H9 (cell line): ENCODE data around the gene KLHL21. TPM values are rescaled to one million over a fixed set of nuclear protein-coding genes. Genes with fewer than 3 reads are reported as not detected.

Source experiments
- DNase-seq: peaks from one replicate; pipeline ENCODE4 v3.0.0-alpha.2; 2017
- H2AFZ ChIP-seq: one replicate; pipeline ENCODE4 v1.6.1; 2013; ENCODE audit warnings: mild to moderate bottlenecking, low read length, control low read depth, moderate library complexity
- H2AK5ac ChIP-seq: 2 replicates; pipeline ENCODE4 v1.6.1; 2013; ENCODE audit warnings: low read length, control low read depth, mixed read lengths; ENCODE audit not compliant: insufficient read length
- H2BK120ac ChIP-seq: one replicate; pipeline ENCODE4 v1.6.1; 2013; ENCODE audit warnings: low read depth, mild to moderate bottlenecking, low read length, control low read depth, inconsistent platforms; ENCODE audit not compliant: poor library complexity, severe bottlenecking
- H2BK12ac ChIP-seq: 2 replicates; pipeline ENCODE4 v1.6.1; 2013; ENCODE audit warnings: low read length, control low read depth, mixed read lengths, low read depth; ENCODE audit not compliant: insufficient read length
- H2BK15ac ChIP-seq: 2 replicates; pipeline ENCODE4 v1.6.1; 2013; ENCODE audit warnings: low read depth, low read length, control low read depth
- H2BK20ac ChIP-seq: one replicate; pipeline ENCODE4 v1.6.1; 2013; ENCODE audit warnings: low read depth, mild to moderate bottlenecking, low read length, control low read depth, inconsistent platforms; ENCODE audit not compliant: poor library complexity, severe bottlenecking
- H2BK5ac ChIP-seq: 2 replicates; pipeline ENCODE4 v1.6.1; 2013; ENCODE audit warnings: low read length, control low read depth, mixed read lengths; ENCODE audit not compliant: insufficient read length
- H3K14ac ChIP-seq: 2 replicates; pipeline ENCODE4 v1.6.1; 2013; ENCODE audit warnings: low read length, control low read depth; ENCODE audit not compliant: insufficient read depth
- H3K18ac ChIP-seq: 2 replicates; pipeline ENCODE4 v1.6.1; 2013; ENCODE audit warnings: low read depth, mild to moderate bottlenecking, mixed read lengths, low read length, control low read depth; ENCODE audit not compliant: insufficient read length
- H3K23ac ChIP-seq: 2 replicates; pipeline ENCODE4 v1.6.1; 2013; ENCODE audit warnings: low read length, control low read depth, mixed read lengths, low read depth; ENCODE audit not compliant: insufficient read length
- H3K23me2 ChIP-seq: 2 replicates; pipeline ENCODE4 v1.6.1; 2013; ENCODE audit warnings: low read depth, mild to moderate bottlenecking, mixed read lengths, low read length, control low read depth; ENCODE audit not compliant: insufficient read length, poor library complexity, severe bottlenecking
- H3K27ac ChIP-seq: 2 replicates; pipeline ENCODE4 v1.5.1; 2013; ENCODE audit warnings: low read length, control low read depth, mixed read lengths, low read depth; ENCODE audit not compliant: insufficient read length
- H3K27me3 ChIP-seq: 2 replicates; pipeline ENCODE4 v1.6.1; 2013; ENCODE audit warnings: low read length, control low read depth, inconsistent platforms; ENCODE audit not compliant: insufficient read depth
- H3K4ac ChIP-seq: 2 replicates; pipeline ENCODE4 v1.6.1; 2013; ENCODE audit warnings: low read depth, mild to moderate bottlenecking, control low read depth, inconsistent platforms, low read length, moderate library complexity
- H3K4me1 ChIP-seq: 2 replicates; pipeline ENCODE4 v1.6.1; 2013; ENCODE audit warnings: low read length, control low read depth, inconsistent platforms; ENCODE audit not compliant: insufficient read depth
- H3K4me2 ChIP-seq: 2 replicates; pipeline ENCODE4 v1.6.1; 2013; ENCODE audit warnings: low read length, control low read depth, mixed read lengths; ENCODE audit not compliant: insufficient read length, insufficient read depth
- H3K56ac ChIP-seq: 2 replicates; pipeline ENCODE4 v1.6.1; 2013; ENCODE audit warnings: low read depth, mild to moderate bottlenecking, mixed read lengths, low read length, control low read depth; ENCODE audit not compliant: insufficient read length
- H3K79me1 ChIP-seq: 2 replicates; pipeline ENCODE4 v1.6.1; 2013; ENCODE audit warnings: low read depth, mild to moderate bottlenecking, moderate library complexity, low read length, control low read depth, inconsistent platforms; ENCODE audit not compliant: insufficient read depth, poor library complexity, severe bottlenecking
- H3K79me2 ChIP-seq: 2 replicates; pipeline ENCODE4 v1.6.1; 2013; ENCODE audit warnings: low read length, control low read depth, inconsistent platforms; ENCODE audit not compliant: insufficient read depth
- H3K9ac ChIP-seq: 2 replicates; pipeline ENCODE4 v1.6.1; 2013; ENCODE audit warnings: low read length, control low read depth, mixed read lengths; ENCODE audit not compliant: insufficient read length; ENCODE audit errors: extremely low read depth
- H3K9me3 ChIP-seq: one replicate; pipeline ENCODE4 v1.6.1; 2013; ENCODE audit warnings: low read depth, low read length, inconsistent platforms; ENCODE audit not compliant: control insufficient read depth
- H3T11ph ChIP-seq: one replicate; pipeline ENCODE4 v1.6.1; 2013; ENCODE audit warnings: mild to moderate bottlenecking, low read length, control low read depth, inconsistent platforms
- H4K20me1 ChIP-seq: one replicate; pipeline ENCODE4 v1.6.1; 2013; ENCODE audit not compliant: control insufficient read depth, insufficient read length, insufficient read depth
- H4K5ac ChIP-seq: 2 replicates; pipeline ENCODE4 v1.6.1; 2013; ENCODE audit warnings: low read depth, mild to moderate bottlenecking, mixed read lengths, low read length, control low read depth; ENCODE audit not compliant: insufficient read length
- H4K8ac ChIP-seq: replicated peaks from 2 replicates; pipeline ENCODE4 v1.6.1; 2013; ENCODE audit warnings: low read length, control low read depth, mixed read lengths, low read depth; ENCODE audit not compliant: insufficient read length
- H4K91ac ChIP-seq: 2 replicates; pipeline ENCODE4 v1.6.1; 2013; ENCODE audit warnings: low read depth, mild to moderate bottlenecking, moderate library complexity, mixed read lengths, low read length, control low read depth; ENCODE audit not compliant: insufficient read length
- H3K27ac Mint-ChIP-seq, 3 experiments: 2 replicates in 2 of 3; 3 replicates in 1 of 3; pipeline ENCODE4 v1.8.0; 2020 to 2021; ENCODE audit warnings: mixed read lengths in 3 of 3, mild to moderate bottlenecking in 1 of 3, moderate library complexity in 1 of 3
- H3K27me3 Mint-ChIP-seq: 2 replicates; pipeline ENCODE4 v1.8.0; 2021; ENCODE audit warnings: low read depth, mild to moderate bottlenecking, moderate library complexity, mixed read lengths
- H3K36me3 Mint-ChIP-seq, 3 experiments: 2 replicates in 2 of 3; 3 replicates in 1 of 3; pipeline ENCODE4 v1.8.0; 2020 to 2021; ENCODE audit warnings: low read depth in 3 of 3, mixed read lengths in 3 of 3; ENCODE audit not compliant: insufficient read depth in 1 of 3
- H3K4me1 Mint-ChIP-seq, 2 experiments: 2 replicates each; pipeline ENCODE4 v1.8.0; 2020; ENCODE audit warnings: mixed read lengths in 2 of 2
- H3K4me3 Mint-ChIP-seq, 2 experiments: 2 replicates in 1 of 2; 3 replicates in 1 of 2; pipeline ENCODE4 v1.8.0; 2020 to 2021; ENCODE audit warnings: mild to moderate bottlenecking in 2 of 2, mixed read lengths in 2 of 2, moderate library complexity in 1 of 2
- H3K9me3 Mint-ChIP-seq, 2 experiments: 2 replicates in 1 of 2; 3 replicates in 1 of 2; pipeline ENCODE4 v1.8.0; 2020; ENCODE audit warnings: mild to moderate bottlenecking in 2 of 2, mixed read lengths in 2 of 2, moderate library complexity in 1 of 2
- CTCF ChIP-seq: fragments of 200-600 bp; sonication (generic); conservative IDR thresholded peaks from 3 replicates; pipeline ENCODE4 v1.8.0; 2021; ENCODE audit warnings: antibody characterized with exemption, mild to moderate bottlenecking
- WGBS: extraction: QIAGEN DNeasy Blood & Tissue Kit; methylation state at CpG from one replicate; pipeline ENCODE4 v1.1.7; 2013; ENCODE audit warnings: missing lambda C conversion rate, low lambda C conversion rate, mixed read lengths; ENCODE audit not compliant: insufficient read length; ENCODE audit errors: extremely low coverage; 5-methylcytosine and 5-hydroxymethylcytosine counted together
- total RNA-seq: library from RNA; stranded (reverse); gene quantifications from 2 replicates; pipeline ENCODE4 v1.2.1, GENCODE V29; 2021

The KLHL21 gene
- total RNA-seq, 1 experiment from 2014 or later: 31.9 TPM

- Histone ChIP-seq H3K14ac (no peak overlapping the region), H3K56ac (no peak overlapping the region), H3K79me1 (no peaks in the 10 kb centered on the region), H3K4me2 (no peak overlapping the region), H2BK5ac (no peak overlapping the region), H2AFZ (no peak overlapping the region), H4K20me1 (peaks cover 2% of the 10 kb centered on the region), H3K4ac (no peak overlapping the region), H4K5ac (no peak overlapping the region), H4K91ac (no peak overlapping the region), H3K23ac (no peak overlapping the region), H3K27ac (no peak overlapping the region), H3K9me3 (no peaks in the 10 kb centered on the region), H3K9ac (no peak overlapping the region), H3K79me2 (peaks cover 18% of the 10 kb centered on the region; the same call in 1 of the 2 replicates), H2BK15ac (no peak overlapping the region), H3K23me2 (peaks cover 21% of the 10 kb centered on the region), H4K8ac (no peak overlapping the region), H2BK12ac (no peak overlapping the region), H3K18ac (no peak overlapping the region), H2AK5ac (no peak overlapping the region), H3K4me1 (no peaks in the 10 kb centered on the region), H3K27me3 (no peaks in the 10 kb centered on the region), H2BK20ac (no peak overlapping the region), H2BK120ac (no peak overlapping the region), H3T11ph (no peak overlapping the region)
- WGBS: no CpG with 5 or more reads among the region's 31 CpGs
- H3K4me3 Mint-ChIP-seq: peak overlapping the region; percentile 30 to 42; a peak in 3 of 5 replicates
- H3K9me3 Mint-ChIP-seq: no peaks in the 10 kb centered on the region
- no peak for DNase-seq
- H3K36me3 Mint-ChIP-seq: peaks cover 18 to 56% (median 44%) of the 10 kb centered on the region in 3 experiments
- no peak for TF ChIP-seq CTCF
- H3K4me1 Mint-ChIP-seq: peaks cover 27 to 28% of the 10 kb centered on the region in 2 experiments
- H3K27me3 Mint-ChIP-seq: no peaks in the 10 kb centered on the region
- H3K27ac Mint-ChIP-seq: peak overlapping the region in 1 of 3 experiments; percentile 67; a peak in 1 of 7 replicates
These were observed 3.3 kb downstream of the KLHL21 start for GRCh38 chr1:6599141-6599975.
